Measurements from ENCODE around the gene CFAP97D2.

CFAP97D2 gene

GRCh38 chr13:114135731-114136171 lies 43.3 kb upstream of the CFAP97D2 start:
- peak overlapping the region; percentile 49 for H3K27ac Mint-ChIP-seq (ENCODE audit: low read depth)
- H3K36me3 Mint-ChIP-seq (ENCODE audit: insufficient read depth): peaks cover 16% of the 10 kb centered on the region
- no peak overlapping the region for H3K4me3 Mint-ChIP-seq
- ATAC-seq (replicated peaks; ENCODE audit: extremely low read depth, poor library complexity, severe bottlenecking) (no peak), DNase-seq (ENCODE audit: low spot score in 2 of 2) (no peak)
- H3K27me3 Mint-ChIP-seq: no peaks in the 10 kb centered on the region
- peaks cover 36% of the 10 kb centered on the region for H3K4me1 Mint-ChIP-seq
- no peaks in the 10 kb centered on the region for H3K9me3 Mint-ChIP-seq

GRCh38 chr13:114136576-114136975 lies 42.5 kb upstream of the CFAP97D2 start:
- Mint-ChIP-seq H3K9me3 (no peaks in the 10 kb centered on the region), H3K36me3 (ENCODE audit: insufficient read depth) (peaks cover 9% of the 10 kb centered on the region), H3K27ac (ENCODE audit: low read depth) (no peak overlapping the region), H3K27me3 (no peaks in the 10 kb centered on the region), H3K4me3 (no peak overlapping the region), H3K4me1 (peaks cover 30% of the 10 kb centered on the region)
- ATAC-seq (replicated peaks; ENCODE audit: extremely low read depth, poor library complexity, severe bottlenecking): no peak
- DNase-seq (ENCODE audit: low spot score in 2 of 2): no peak

DNA sequence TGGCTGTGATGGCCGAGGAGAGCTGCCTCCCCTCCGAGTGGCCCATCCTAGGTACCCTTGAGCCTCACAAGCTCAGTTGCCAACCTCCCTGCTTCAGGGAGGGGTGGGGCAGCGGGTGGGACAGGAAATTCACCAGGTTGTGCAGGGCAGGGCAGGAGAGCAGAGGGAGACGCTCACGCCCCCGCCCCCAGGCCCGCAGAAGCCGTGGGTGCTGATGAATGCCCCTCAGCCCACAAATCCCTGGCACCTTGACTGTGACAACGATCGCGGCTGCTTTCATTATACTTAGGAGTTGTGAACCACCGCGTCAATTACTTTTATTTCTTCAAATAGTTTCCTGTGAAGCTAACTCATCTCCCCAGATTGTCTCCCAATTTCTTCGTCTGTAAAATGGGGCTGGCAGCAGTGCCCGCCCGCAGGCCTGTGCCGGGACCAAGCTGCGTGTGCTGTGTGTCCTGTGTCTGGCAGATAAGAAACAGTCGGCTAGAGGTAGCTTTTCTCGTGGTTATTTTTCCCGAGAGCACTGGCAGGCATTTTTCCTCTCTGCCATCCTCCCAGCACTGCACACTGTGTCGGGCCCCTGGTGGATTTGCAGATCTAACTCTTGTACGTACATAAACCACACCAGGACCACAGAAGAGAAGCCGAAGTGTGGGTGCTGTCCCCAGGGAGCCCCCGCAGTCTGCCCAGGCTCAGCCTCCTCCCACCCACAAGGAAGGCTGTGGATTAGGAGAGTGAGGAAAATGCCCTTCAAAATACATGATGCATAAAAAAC lies 38.7 kb upstream of the CFAP97D2 start:
- Mint-ChIP-seq H3K9me3 (no peaks in the 10 kb centered on the region), H3K4me1 (peaks cover 17% of the 10 kb centered on the region), H3K4me3 (no peak overlapping the region), H3K36me3 (ENCODE audit: insufficient read depth) (peaks cover 1% of the 10 kb centered on the region), H3K27ac (ENCODE audit: low read depth) (no peak overlapping the region), H3K27me3 (no peaks in the 10 kb centered on the region)
- DNase-seq (ENCODE audit: low spot score in 2 of 2) (peak; percentile 33 to 54), ATAC-seq (replicated peaks; ENCODE audit: extremely low read depth, poor library complexity, severe bottlenecking) (peak; percentile 19)

DNA sequence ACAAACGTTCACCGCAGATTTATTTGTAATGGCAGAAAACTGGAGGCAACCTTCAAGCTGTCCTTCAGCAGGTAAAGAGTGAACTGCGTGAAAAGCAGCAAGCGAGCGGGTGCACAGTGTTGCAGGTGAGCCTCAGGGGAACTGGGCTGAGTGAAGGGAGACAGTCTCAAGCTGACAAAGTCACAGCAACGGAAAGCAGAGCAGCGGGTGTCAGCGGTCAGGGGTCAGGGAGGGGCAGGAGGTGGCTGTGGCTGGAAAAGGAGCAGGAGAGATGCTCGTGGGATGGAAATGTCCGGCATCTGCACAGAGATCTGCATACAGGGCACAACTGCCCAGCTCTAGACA lies 38.2 kb upstream of the CFAP97D2 start:
- no peak overlapping the region for H3K27ac Mint-ChIP-seq (ENCODE audit: low read depth)
- ATAC-seq (replicated peaks; ENCODE audit: extremely low read depth, poor library complexity, severe bottlenecking) (peak; percentile 19), DNase-seq (ENCODE audit: low spot score in 2 of 2) (no peak)
- no peaks in the 10 kb centered on the region for H3K27me3 Mint-ChIP-seq
- no peak overlapping the region for H3K4me3 Mint-ChIP-seq
- peaks cover 19% of the 10 kb centered on the region for H3K4me1 Mint-ChIP-seq
- no peaks in the 10 kb centered on the region for H3K9me3 Mint-ChIP-seq
- H3K36me3 Mint-ChIP-seq (ENCODE audit: insufficient read depth): no peaks in the 10 kb centered on the region

GRCh38 chr13:114141261-114141996 lies 37.6 kb upstream of the CFAP97D2 start:
- Mint-ChIP-seq H3K36me3 (ENCODE audit: insufficient read depth) (no peaks in the 10 kb centered on the region), H3K4me1 (peaks cover 19% of the 10 kb centered on the region), H3K27ac (ENCODE audit: low read depth) (no peak overlapping the region), H3K27me3 (no peaks in the 10 kb centered on the region), H3K4me3 (no peak overlapping the region), H3K9me3 (no peaks in the 10 kb centered on the region)
- DNase-seq (ENCODE audit: low spot score in 2 of 2) (no peak), ATAC-seq (replicated peaks; ENCODE audit: extremely low read depth, poor library complexity, severe bottlenecking) (no peak)

DNA sequence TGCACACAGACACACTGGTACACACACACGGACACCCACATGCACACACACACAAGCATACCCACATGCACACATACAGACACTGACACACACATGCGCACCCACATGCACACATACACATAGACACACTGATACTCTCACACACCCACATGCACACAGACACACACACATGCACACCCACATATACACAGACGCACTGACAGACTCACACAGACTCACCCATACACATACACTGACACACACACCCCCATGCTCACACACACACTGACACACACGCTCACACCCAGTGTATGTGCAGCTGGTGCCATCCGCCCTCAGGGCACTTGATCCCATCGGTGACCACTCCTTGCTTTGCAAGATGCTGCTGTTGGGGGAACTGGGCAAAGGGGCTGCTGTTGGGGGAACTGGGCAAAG lies 36.9 kb upstream of the CFAP97D2 start:
- Mint-ChIP-seq H3K27ac (ENCODE audit: low read depth) (no peak overlapping the region), H3K4me3 (no peak overlapping the region), H3K36me3 (ENCODE audit: insufficient read depth) (no peaks in the 10 kb centered on the region), H3K27me3 (no peaks in the 10 kb centered on the region), H3K4me1 (peaks cover 25% of the 10 kb centered on the region), H3K9me3 (no peaks in the 10 kb centered on the region)
- ATAC-seq (replicated peaks; ENCODE audit: extremely low read depth, poor library complexity, severe bottlenecking) (no peak), DNase-seq (ENCODE audit: low spot score in 2 of 2) (no peak)

GRCh38 chr13:114142640-114143490 lies 36.2 kb upstream of the CFAP97D2 start:
- DNase-seq (ENCODE audit: low spot score in 2 of 2) (peak; percentile 65 to 84), ATAC-seq (replicated peaks; ENCODE audit: extremely low read depth, poor library complexity, severe bottlenecking) (peak; percentile 69)
- H3K9me3 Mint-ChIP-seq: no peaks in the 10 kb centered on the region
- no peak overlapping the region for H3K27ac Mint-ChIP-seq (ENCODE audit: low read depth)
- H3K4me3 Mint-ChIP-seq: no peak overlapping the region
- peaks cover 27% of the 10 kb centered on the region for H3K4me1 Mint-ChIP-seq
- no peaks in the 10 kb centered on the region for H3K27me3 Mint-ChIP-seq
- peaks cover 1% of the 10 kb centered on the region for H3K36me3 Mint-ChIP-seq (ENCODE audit: insufficient read depth)

DNA sequence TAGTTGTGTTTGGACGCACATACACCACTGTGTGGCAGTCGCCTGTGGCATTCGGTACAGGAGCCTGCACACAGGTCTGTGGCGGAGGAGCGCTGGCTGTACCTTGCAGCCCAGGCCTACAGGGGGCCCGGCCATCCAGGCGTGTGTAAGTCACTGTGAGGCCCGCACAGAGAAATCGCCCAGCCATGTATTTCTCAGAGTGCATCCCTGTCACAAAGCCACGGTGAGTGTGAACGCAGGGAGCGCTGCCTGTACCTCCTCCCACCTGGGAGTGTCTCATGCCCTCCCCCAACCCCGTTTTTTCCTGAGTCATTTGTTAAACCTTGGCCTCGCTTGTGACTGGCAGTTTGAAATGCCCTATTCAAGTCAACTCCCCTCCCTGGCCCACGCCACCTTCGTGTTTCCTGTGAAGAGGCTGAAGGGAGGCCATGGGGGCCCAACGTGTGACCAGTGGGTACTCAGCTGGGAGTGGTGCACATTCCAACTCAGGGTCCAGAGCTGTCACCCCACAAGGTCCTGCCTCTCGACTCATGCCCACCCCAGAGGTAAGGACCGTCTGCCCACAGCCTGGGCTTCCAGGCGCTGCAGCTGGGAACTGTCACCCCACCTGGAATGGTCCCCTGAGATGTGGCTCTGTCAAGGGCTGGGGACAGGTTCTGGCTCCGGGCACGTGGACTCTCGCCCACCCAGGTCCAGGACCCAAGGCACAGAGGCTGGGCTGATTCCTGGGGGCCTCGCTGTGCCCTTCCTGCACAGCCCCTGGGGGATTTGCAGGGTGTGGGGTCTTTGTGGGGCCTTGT lies 35.1 kb upstream of the CFAP97D2 start:
- Mint-ChIP-seq H3K36me3 (ENCODE audit: insufficient read depth) (peaks cover 10% of the 10 kb centered on the region), H3K4me1 (peaks cover 39% of the 10 kb centered on the region), H3K9me3 (no peaks in the 10 kb centered on the region), H3K27me3 (no peaks in the 10 kb centered on the region), H3K4me3 (no peak overlapping the region), H3K27ac (ENCODE audit: low read depth) (no peak overlapping the region)
- ATAC-seq (replicated peaks; ENCODE audit: extremely low read depth, poor library complexity, severe bottlenecking) (no peak), DNase-seq (ENCODE audit: low spot score in 2 of 2) (peak; percentile 36 to 43)

DNA sequence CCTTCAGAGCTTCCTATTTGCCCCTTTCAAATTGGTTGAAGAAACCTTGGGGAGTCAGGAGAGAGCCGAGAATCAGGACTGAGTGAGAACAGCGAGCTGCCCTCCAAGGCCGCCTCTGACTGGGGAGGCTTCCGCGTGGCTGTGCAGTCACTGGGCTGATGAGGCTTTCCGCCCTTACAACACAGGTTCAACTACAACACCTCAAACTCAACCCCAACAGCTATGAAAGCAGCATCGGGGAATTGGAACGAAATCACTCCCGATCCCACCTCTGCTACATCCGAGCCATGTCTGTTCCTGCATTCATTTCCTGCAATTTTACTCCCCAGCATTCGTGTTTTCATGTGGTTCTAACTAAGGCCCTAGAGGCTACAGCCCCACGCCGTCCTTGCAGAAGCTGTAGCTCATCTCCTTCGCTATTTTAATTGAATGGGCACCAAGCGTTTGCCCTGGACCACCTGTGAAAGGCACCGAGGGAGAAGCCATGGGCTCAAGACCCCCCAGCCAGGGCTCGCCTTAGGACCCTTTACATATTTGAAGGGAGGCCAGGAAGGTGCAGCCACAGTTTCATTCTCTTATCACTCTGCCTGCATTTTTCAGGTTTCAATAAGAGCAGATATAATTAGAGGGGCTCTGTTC lies 34.3 kb upstream of the CFAP97D2 start:
- no peaks in the 10 kb centered on the region for H3K27me3 Mint-ChIP-seq
- H3K9me3 Mint-ChIP-seq: no peaks in the 10 kb centered on the region
- peaks cover 12% of the 10 kb centered on the region for H3K36me3 Mint-ChIP-seq (ENCODE audit: insufficient read depth)
- peak overlapping the region; percentile 30 for H3K4me3 Mint-ChIP-seq
- DNase-seq (ENCODE audit: low spot score in 2 of 2): no peak
- no peak for ATAC-seq (replicated peaks; ENCODE audit: extremely low read depth, poor library complexity, severe bottlenecking)
- peak overlapping the region; percentile 98 for H3K27ac Mint-ChIP-seq (ENCODE audit: low read depth)
- H3K4me1 Mint-ChIP-seq: peaks cover 46% of the 10 kb centered on the region

GRCh38 chr13:114145256-114145655 lies 33.8 kb upstream of the CFAP97D2 start:
- Mint-ChIP-seq H3K9me3 (no peaks in the 10 kb centered on the region), H3K4me3 (peak overlapping the region; percentile 30), H3K27ac (ENCODE audit: low read depth) (peak overlapping the region; percentile 98), H3K27me3 (no peaks in the 10 kb centered on the region), H3K36me3 (ENCODE audit: insufficient read depth) (peaks cover 12% of the 10 kb centered on the region), H3K4me1 (peaks cover 49% of the 10 kb centered on the region)
- no peak for DNase-seq (ENCODE audit: low spot score in 2 of 2)
- ATAC-seq (replicated peaks; ENCODE audit: extremely low read depth, poor library complexity, severe bottlenecking): no peak

DNA sequence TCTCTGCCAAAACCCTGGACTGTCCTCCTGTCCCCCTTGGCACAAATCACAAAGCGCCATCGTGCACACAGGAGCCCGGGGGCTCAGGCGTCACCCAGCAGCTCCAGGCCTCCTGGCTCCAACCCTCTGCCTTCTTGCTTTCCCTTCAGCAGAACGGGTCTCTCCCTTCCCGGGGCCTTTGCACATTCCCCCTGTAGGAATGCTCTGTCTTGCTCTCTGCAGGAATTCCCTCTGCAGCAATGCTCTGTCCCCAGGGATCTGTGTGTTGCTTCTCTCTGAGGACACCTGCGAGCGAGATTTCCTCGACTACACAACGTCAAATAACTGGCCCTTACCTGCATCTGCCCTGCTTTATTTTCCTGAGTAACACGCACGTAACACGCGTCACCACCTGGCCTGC lies 33.3 kb upstream of the CFAP97D2 start:
- Mint-ChIP-seq H3K4me3 (peak overlapping the region; percentile 10), H3K27me3 (no peaks in the 10 kb centered on the region), H3K36me3 (ENCODE audit: insufficient read depth) (peaks cover 12% of the 10 kb centered on the region)

More for the DNA sequence above, 33.3 kb upstream of the CFAP97D2 start:
- Mint-ChIP-seq H3K4me1 (peaks cover 53% of the 10 kb centered on the region), H3K27ac (ENCODE audit: low read depth) (peak overlapping the region; percentile 98), H3K9me3 (no peaks in the 10 kb centered on the region)
- DNase-seq (ENCODE audit: low spot score in 2 of 2): no peak
- ATAC-seq (replicated peaks; ENCODE audit: extremely low read depth, poor library complexity, severe bottlenecking): no peak
